ENCODE results near the gene RACGAP1.

Gene RACGAP1

DNA sequence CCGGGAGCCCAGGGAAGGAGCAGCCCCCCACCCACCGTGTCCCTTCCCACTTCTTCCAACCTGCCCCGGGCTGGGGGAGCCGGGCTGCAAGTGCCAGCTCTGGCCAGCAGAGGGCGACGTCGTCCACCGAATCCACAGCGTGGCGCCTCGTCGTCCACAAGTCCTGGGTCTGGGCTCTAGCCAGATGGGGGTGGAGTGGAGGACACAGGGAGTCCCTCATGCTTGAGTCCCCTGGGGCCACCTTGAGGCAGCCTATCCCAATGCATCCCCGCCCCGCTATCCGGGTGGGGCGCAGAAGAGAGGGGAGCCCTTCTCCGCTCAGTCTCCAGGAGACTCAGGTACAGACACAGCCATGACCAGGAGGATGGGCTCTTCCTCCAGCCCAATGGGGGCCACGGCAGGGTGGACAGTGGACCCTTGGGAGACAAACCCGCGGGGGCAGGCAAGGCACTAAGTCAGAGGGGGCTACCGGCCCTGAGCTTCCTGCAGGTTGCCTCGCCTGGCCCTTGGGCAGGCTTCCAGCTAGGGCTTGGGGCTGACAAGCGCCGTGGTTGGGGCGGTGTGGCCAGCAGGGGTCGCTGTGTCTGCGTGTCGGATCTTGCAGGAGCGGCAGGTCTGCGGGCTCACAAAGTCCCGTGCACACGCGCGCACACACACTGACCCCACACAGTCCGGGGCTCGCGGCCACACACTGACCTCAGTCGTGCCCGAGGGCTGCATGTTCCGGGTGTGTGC, 58.1 kb downstream of the RACGAP1 start:
- Histone ChIP-seq H3K9me3 (ENCODE audit: insufficient read depth, low read length) (no peaks in the 10 kb centered on the region), H3K9ac (ENCODE audit: insufficient read length, low read depth) (peak overlapping the region; percentile 73), H3K36me3 (ENCODE audit: insufficient read depth, insufficient read length, low read length) (no peaks in the 10 kb centered on the region), H3K4me1 (ENCODE audit: insufficient read depth, insufficient read length) (peaks cover 23% of the 10 kb centered on the region), H3K4me3 (ENCODE audit: insufficient read length, low read depth) (peak overlapping the region; percentile 22), H3K27me3 (ENCODE audit: insufficient read depth, insufficient read length) (peaks cover 60% of the 10 kb centered on the region)
- peak; percentile 82 for DNase-seq (ENCODE audit: low read depth, low spot score)
- TF ChIP-seq YY1 (IDR thresholded peaks at IDR 0.05; ENCODE audit: insufficient read depth, insufficient read length) (no peak), ZNF274 (IDR thresholded peaks at IDR 0.05; ENCODE audit: low read depth, low read length) (no peak), SUZ12 (IDR thresholded peaks at IDR 0.05; ENCODE audit: extremely low read depth, insufficient read depth, insufficient read length) (no peak)

DNA sequence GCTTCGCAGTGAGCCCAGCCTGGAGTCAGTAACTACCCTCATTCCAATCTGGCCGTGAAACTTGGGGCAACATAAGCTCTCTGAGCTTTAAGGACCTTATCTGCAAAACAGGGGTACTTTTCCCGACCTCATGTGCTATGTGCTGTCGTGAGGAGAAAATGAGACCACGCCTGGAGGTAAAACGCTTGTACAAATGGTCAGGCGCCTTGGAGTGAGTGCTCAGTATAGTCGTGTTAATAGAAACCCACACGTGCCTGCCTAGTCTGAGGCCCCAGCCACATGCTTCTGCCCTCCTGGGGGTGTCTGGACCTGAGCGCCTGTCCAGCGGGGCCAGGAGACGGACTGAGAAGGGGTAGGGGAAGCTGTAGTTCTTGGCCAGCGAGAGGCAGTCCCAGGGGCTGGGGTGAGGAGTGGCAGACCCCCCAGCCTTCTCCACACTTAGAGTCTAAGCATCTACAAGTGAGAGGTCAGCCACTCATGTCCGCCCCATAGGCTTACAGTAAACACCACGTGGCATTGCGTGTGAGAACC, 58.7 kb downstream of the RACGAP1 start:
- Histone ChIP-seq H3K36me3 (ENCODE audit: insufficient read depth, insufficient read length, low read length) (no peaks in the 10 kb centered on the region), H3K4me1 (ENCODE audit: insufficient read depth, insufficient read length) (peaks cover 19% of the 10 kb centered on the region), H3K9ac (ENCODE audit: insufficient read length, low read depth) (peak overlapping the region; percentile 21), H3K9me3 (ENCODE audit: insufficient read depth, low read length) (no peaks in the 10 kb centered on the region), H3K4me3 (ENCODE audit: insufficient read length, low read depth) (no peak overlapping the region), H3K27me3 (ENCODE audit: insufficient read depth, insufficient read length) (peaks cover 65% of the 10 kb centered on the region)
- DNase-seq (ENCODE audit: low read depth, low spot score) = no peak
- no peak for TF ChIP-seq YY1 (IDR thresholded peaks at IDR 0.05; ENCODE audit: insufficient read depth, insufficient read length)
- no peak for TF ChIP-seq SUZ12 (IDR thresholded peaks at IDR 0.05; ENCODE audit: extremely low read depth, insufficient read depth, insufficient read length)
- TF ChIP-seq ZNF274 (IDR thresholded peaks at IDR 0.05; ENCODE audit: low read depth, low read length) = no peak

DNA sequence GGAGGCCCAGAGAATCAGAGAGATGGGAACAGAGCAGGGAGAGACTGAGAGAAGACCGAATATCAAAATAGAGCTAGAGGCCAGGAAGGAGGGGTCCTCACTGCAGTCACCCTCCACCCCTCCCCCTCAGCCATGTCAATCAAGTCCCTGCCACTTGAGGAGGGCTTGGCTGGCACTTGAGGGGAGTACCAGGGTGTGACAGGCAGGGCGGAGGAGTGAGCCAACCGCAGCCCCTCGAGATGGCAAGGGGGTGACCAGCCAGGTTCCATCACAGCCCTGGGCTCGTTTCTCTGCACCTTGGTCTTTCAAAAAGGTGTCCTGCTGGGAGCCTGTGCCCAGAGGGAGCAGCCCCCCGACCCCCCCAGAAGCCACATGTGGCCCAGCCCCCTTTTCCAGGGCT, 59.5 kb downstream of the RACGAP1 start:
- no peak overlapping the region for H3K9ac ChIP-seq (ENCODE audit: insufficient read length, low read depth)
- H3K4me3 ChIP-seq (ENCODE audit: insufficient read length, low read depth) = no peak overlapping the region
- no peak for DNase-seq (ENCODE audit: low read depth, low spot score)
- no peaks in the 10 kb centered on the region for H3K36me3 ChIP-seq (ENCODE audit: insufficient read depth, insufficient read length, low read length)
- no peak for TF ChIP-seq ZNF274 (IDR thresholded peaks at IDR 0.05; ENCODE audit: low read depth, low read length)
- TF ChIP-seq SUZ12 (IDR thresholded peaks at IDR 0.05; ENCODE audit: extremely low read depth, insufficient read depth, insufficient read length) = no peak
- no peak for TF ChIP-seq YY1 (IDR thresholded peaks at IDR 0.05; ENCODE audit: insufficient read depth, insufficient read length)
- peaks cover 18% of the 10 kb centered on the region for H3K4me1 ChIP-seq (ENCODE audit: insufficient read depth, insufficient read length)
- H3K9me3 ChIP-seq (ENCODE audit: insufficient read depth, low read length) = no peaks in the 10 kb centered on the region
- peaks cover 71% of the 10 kb centered on the region for H3K27me3 ChIP-seq (ENCODE audit: insufficient read depth, insufficient read length)

DNA sequence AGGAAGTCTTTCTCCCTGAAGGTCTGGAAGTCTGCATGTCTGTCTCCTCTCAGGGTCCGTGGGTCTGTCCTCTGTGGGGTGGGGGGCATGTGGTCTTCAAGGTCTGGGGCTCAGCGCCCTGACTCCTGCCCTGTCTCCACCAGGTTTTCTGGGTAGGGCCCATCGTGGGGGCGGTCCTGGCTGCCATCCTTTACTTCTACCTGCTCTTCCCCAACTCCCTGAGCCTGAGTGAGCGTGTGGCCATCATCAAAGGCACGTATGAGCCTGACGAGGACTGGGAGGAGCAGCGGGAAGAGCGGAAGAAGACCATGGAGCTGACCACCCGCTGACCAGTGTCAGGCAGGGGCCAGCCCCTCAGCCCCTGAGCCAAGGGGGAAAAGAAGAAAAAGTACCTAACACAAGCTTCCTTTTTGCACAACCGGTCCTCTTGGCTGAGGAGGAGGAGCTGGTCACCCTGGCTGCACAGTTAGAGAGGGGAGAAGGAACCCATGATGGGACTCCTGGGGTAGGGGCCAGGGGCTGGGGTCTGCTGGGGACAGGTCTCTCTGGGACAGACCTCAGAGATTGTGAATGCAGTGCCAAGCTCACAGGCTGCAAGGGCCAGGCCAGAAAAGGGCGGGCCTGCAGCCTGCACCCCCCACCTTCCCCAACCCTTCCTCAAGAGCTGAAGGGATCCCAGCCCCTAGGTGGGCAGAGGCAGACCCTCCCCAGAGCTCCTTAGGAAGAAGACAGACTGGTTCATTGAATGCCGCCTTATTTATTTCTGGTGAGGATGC, 60.3 kb downstream of the RACGAP1 start:
- Histone ChIP-seq H3K9me3 (ENCODE audit: insufficient read depth, low read length) (no peaks in the 10 kb centered on the region), H3K9ac (ENCODE audit: insufficient read length, low read depth) (no peak overlapping the region), H3K4me3 (ENCODE audit: insufficient read length, low read depth) (no peak overlapping the region), H3K36me3 (ENCODE audit: insufficient read depth, insufficient read length, low read length) (no peaks in the 10 kb centered on the region), H3K4me1 (ENCODE audit: insufficient read depth, insufficient read length) (peaks cover 19% of the 10 kb centered on the region), H3K27me3 (ENCODE audit: insufficient read depth, insufficient read length) (peaks cover 74% of the 10 kb centered on the region)
- no peak for DNase-seq (ENCODE audit: low read depth, low spot score)
- TF ChIP-seq ZNF274 (IDR thresholded peaks at IDR 0.05; ENCODE audit: low read depth, low read length) (no peak), SUZ12 (IDR thresholded peaks at IDR 0.05; ENCODE audit: extremely low read depth, insufficient read depth, insufficient read length) (no peak), YY1 (IDR thresholded peaks at IDR 0.05; ENCODE audit: insufficient read depth, insufficient read length) (no peak)

DNA sequence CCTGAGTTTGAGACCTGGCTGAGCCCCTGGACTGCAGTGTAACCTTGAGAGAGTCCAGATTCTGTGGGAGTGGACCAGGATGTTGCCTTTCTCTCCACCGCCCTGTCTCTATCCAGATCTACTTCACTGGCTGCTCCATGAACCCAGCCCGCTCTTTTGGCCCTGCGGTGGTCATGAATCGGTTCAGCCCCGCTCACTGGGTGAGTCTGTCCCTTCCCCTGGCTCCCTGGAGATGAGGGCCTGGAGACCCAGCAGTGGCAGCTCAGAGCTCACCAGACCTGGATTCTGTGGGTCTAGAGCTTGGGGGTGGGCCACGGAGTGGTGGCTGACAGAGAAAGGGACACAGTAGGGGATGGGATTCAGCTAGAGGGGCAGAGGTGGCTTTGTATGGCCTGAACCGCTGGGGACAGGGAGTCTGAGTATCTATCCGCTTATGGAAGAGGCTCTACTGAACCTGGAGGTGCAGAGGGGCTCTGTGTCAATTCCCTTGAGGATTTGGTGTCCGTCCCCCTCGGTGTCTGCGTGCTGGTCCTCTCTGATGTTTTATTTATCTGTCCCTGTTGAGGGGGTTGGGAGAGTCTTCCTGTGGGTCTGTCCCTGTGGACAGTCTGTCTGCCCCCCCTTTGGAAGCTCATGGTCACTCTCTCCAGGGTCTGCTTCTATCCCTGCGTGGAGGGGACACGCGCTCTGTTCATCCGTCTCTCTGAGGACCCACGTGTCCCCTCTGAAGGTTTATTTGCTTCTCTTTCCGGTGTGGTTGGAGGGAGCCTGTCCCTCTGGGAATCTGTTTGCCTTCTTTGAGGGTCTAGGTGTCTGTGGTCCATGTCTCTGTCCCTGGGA, 61.1 kb downstream of the RACGAP1 start:
- TF ChIP-seq ZNF274 (IDR thresholded peaks at IDR 0.05; ENCODE audit: low read depth, low read length) (no peak), YY1 (IDR thresholded peaks at IDR 0.05; ENCODE audit: insufficient read depth, insufficient read length) (no peak), SUZ12 (IDR thresholded peaks at IDR 0.05; ENCODE audit: extremely low read depth, insufficient read depth, insufficient read length) (no peak)
- Histone ChIP-seq H3K4me1 (ENCODE audit: insufficient read depth, insufficient read length) (peaks cover 23% of the 10 kb centered on the region), H3K4me3 (ENCODE audit: insufficient read length, low read depth) (no peak overlapping the region), H3K27me3 (ENCODE audit: insufficient read depth, insufficient read length) (peaks cover 74% of the 10 kb centered on the region), H3K36me3 (ENCODE audit: insufficient read depth, insufficient read length, low read length) (no peaks in the 10 kb centered on the region), H3K9ac (ENCODE audit: insufficient read length, low read depth) (no peak overlapping the region), H3K9me3 (ENCODE audit: insufficient read depth, low read length) (no peaks in the 10 kb centered on the region)
- DNase-seq (ENCODE audit: low read depth, low spot score) = no peak

DNA sequence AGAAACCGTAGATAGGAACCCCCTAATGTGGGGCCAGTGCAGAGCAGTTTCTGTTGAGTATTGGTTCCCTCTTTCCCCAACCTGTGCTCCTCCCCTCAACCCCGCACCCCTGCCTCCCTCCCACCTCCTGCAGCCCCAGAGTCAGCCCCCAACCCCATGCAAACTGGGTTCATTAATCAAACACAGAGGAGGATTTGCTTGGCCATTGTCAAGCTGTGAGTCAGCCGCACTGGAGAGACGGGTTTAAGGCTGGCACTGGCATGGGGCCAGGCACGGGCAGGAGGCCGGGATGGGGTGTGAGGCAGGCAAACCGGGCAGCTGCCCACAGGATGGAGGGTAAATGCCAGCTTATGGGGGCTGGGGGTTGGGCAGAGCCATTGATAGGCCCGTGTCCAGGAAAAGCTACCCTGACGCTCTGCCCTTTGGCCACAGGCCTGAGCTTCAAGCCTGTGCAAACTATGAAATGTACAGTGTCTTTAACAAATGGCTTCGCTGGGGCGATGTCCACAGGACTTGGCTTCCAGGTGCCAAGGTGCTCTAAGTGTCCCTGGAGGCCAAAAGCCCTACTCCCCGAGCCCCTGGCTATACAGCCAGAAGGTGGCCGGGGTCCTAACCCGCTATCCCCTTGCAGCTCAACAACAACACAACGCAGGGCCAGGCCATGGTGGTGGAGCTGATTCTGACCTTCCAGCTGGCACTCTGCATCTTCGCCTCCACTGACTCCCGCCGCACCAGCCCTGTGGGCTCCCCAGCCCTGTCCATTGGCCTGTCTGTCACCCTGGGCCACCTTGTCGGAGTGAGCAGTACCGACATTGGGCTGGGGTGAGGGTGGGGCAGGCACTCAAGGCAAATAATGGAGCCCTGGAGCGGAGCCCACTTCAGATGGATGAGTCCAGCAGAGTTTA, 62.2 kb downstream of the RACGAP1 start:
- Histone ChIP-seq H3K36me3 (ENCODE audit: insufficient read depth, insufficient read length, low read length) (no peaks in the 10 kb centered on the region), H3K9me3 (ENCODE audit: insufficient read depth, low read length) (no peaks in the 10 kb centered on the region), H3K4me1 (ENCODE audit: insufficient read depth, insufficient read length) (peaks cover 20% of the 10 kb centered on the region), H3K27me3 (ENCODE audit: insufficient read depth, insufficient read length) (peaks cover 74% of the 10 kb centered on the region), H3K4me3 (ENCODE audit: insufficient read length, low read depth) (no peak overlapping the region), H3K9ac (ENCODE audit: insufficient read length, low read depth) (no peak overlapping the region)
- no peak for TF ChIP-seq YY1 (IDR thresholded peaks at IDR 0.05; ENCODE audit: insufficient read depth, insufficient read length)
- no peak for TF ChIP-seq SUZ12 (IDR thresholded peaks at IDR 0.05; ENCODE audit: extremely low read depth, insufficient read depth, insufficient read length)
- TF ChIP-seq ZNF274 (IDR thresholded peaks at IDR 0.05; ENCODE audit: low read depth, low read length) = no peak
- DNase-seq (ENCODE audit: low read depth, low spot score) = no peak

Data from NT2/D1 (cell line).